Kidney (tissue), 14 donors: Measurements from ENCODE around the gene TOX3. TPM values are rescaled to one million over a fixed set of nuclear protein-coding genes. Genes with fewer than 3 reads are reported as not detected.

ENCODE experiments used
- DNase-seq, 5 donors: peaks; one replicate each; pipeline ENCODE4 v3.0.0-alpha.2; 2013 to 2020
- FAIRE-seq: peaks from 2 replicates; lab custom pipeline; 2012; peaks lifted over from hg19 to GRCh38; lab: Jason Lieb, UNC
- H3K27ac ChIP-seq, 2 donors: one replicate each; pipeline ENCODE4 v1.7.0; 2013; ENCODE audit warnings: low read depth in 2 of 2, low read length in 2 of 2, inconsistent platforms in 1 of 2
- H3K27me3 ChIP-seq: one replicate; pipeline ENCODE4 v1.7.1; 2013; ENCODE audit warnings: low read length, inconsistent platforms; ENCODE audit not compliant: control insufficient read depth, insufficient read depth
- H3K36me3 ChIP-seq, 3 donors: one replicate each; pipeline versions ENCODE4 v1.7.0 to v1.7.1; 2013; ENCODE audit warnings: low read length in 3 of 3, control low read depth in 1 of 3, inconsistent platforms in 1 of 3; ENCODE audit not compliant: insufficient read depth in 3 of 3, control insufficient read depth in 2 of 3
- H3K4me1 ChIP-seq, 3 donors: one replicate each; pipeline versions ENCODE4 v1.7.0 to v1.7.1; 2013; ENCODE audit warnings: low read length in 3 of 3, inconsistent platforms in 1 of 3, low read depth in 1 of 3; ENCODE audit not compliant: control insufficient read depth in 2 of 3, insufficient read depth in 2 of 3
- H3K4me3 ChIP-seq, 3 donors: one replicate each; pipeline versions ENCODE4 v1.7.0 to v1.8.1; 2013; ENCODE audit warnings: low read length in 3 of 3, control low read depth in 1 of 3, inconsistent platforms in 1 of 3
- H3K9ac ChIP-seq, 3 donors: one replicate each; pipeline versions ENCODE4 v1.7.0 to v1.7.1; 2013; ENCODE audit warnings: low read length in 3 of 3, control low read depth in 1 of 3, inconsistent platforms in 1 of 3
- H3K9me3 ChIP-seq, 3 donors: one replicate each; pipeline versions ENCODE4 v1.7.0 to v1.7.1; 2013; ENCODE audit warnings: low read length in 3 of 3, control low read depth in 1 of 3, inconsistent platforms in 1 of 3; ENCODE audit not compliant: control insufficient read depth in 2 of 3, insufficient read depth in 1 of 3
- CTCF ChIP-seq: IDR thresholded peaks from 3 replicates; pipeline ENCODE4 v1.5.1; 2012; ENCODE audit warnings: mild to moderate bottlenecking, moderate library complexity, borderline replicate concordance; ENCODE audit not compliant: insufficient read depth; ENCODE audit errors: extremely low read depth
- intact Hi-C: fragments of 100-400 bp; cut with DNase I; formaldehyde crosslinking; loops from one replicate; pipeline ENCODE4 v1.11.1; 2022
- polyA plus RNA-seq: library from polyadenylated mRNA; stranded (reverse); fragments of 350-450 nt; fragmentation: Illumina TruSeq; extraction: RNeasy Lipid Tissue Mini Kit (QIAGEN cat#74804); gene quantifications from one replicate; pipeline ENCODE4 v1.2.3, GENCODE V29; 2014; ENCODE audit warnings: low read depth, low replicate concordance; ENCODE audit not compliant: insufficient read depth
- total RNA-seq: library from RNA; stranded (reverse); fragmentation: NEBNext Ultra II Directional; extraction: Animal tissue kit (Norgen Biotek cat#: 25700); gene quantifications from one replicate; pipeline ENCODE4 v1.2.1, GENCODE V29; 2021
- donor health status: control.
- donor health status: control.
- donor health status: control.
- donor health status: control.
- donor health status: control.
- donor health status: DM: yes; HTN: yes; CAD: no.
- donor health status: Normal renal cell carcinoma (clear cell type).

TOX3 gene
- total and polyA plus RNA-seq, 2 donors from 2014 or later, result 8.7 to 16.2 TPM

- no peak for FAIRE-seq
- Histone ChIP-seq H3K4me3 (no peak overlapping the region), H3K9ac (no peak overlapping the region), H3K9me3 (no peaks in the 10 kb centered on the region), H3K27me3 (no peaks in the 10 kb centered on the region), H3K36me3 (no peaks in the 10 kb centered on the region), H3K27ac (no peak overlapping the region), H3K4me1 (no peaks in the 10 kb centered on the region)
- TF ChIP-seq CTCF, result no peak
- no peak for DNase-seq
- intact Hi-C loops, result no loop called here
These were observed 44.5 kb upstream of the TOX3 start for GRCh38 chr16:52591471-52591870.

- Histone ChIP-seq H3K36me3 (no peaks in the 10 kb centered on the region), H3K4me3 (no peak overlapping the region), H3K9me3 (no peaks in the 10 kb centered on the region), H3K27ac (no peak overlapping the region), H3K9ac (no peak overlapping the region), H3K4me1 (no peaks in the 10 kb centered on the region), H3K27me3 (no peaks in the 10 kb centered on the region)
- no peak for FAIRE-seq
- TF ChIP-seq CTCF, result no peak
- no peak for DNase-seq
- intact Hi-C loops, result no loop called here
These were observed 39.2 kb upstream of the TOX3 start for GRCh38 chr16:52586159-52586558.

DNA sequence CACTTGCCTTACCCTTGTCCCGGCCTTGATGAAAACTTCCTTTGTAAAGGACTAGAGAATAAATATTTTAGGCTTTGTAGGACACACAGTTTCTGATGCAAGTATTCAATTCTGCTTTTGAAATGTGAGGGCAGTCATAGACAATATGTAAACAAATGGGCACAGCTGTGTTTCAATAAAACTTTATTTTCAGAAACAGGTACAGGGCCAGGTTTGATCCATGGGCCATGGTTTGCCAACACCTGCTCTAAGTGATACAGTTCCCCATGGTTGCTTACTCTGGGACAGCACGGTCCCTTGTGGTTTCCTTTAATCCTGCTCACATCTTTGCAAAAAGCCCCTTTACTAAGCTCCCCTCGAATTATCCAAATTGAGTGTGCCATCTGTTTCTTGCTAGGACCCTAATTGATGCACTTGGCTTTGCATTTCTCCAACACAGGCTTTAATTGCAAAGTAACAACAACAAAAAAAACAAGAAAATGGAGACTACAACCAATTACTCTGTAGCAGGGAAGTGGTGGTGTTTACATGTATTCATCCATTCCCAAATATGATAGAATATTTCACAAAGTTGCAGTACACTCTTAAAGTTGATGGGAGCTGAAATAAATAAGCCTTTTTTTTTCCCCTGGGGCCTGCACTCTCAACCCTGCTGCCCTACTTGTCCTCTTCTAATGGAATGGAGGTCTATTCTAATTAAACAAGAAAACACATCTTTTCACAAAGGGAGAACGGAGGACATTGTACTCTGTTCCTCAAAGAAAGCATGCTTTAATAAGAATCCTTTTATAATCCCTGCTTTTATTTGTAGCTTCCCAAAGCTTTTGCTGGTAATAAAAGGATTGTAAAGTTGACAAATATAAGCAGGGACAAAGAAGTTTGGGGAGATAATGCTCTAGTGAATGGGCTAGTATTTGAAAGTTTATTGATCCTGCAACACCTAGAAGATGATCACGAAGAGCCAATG lies 37.7 kb upstream of the TOX3 start:
- Histone ChIP-seq H3K4me1 (no peaks in the 10 kb centered on the region), H3K27ac (no peak overlapping the region), H3K27me3 (no peaks in the 10 kb centered on the region), H3K4me3 (no peak overlapping the region), H3K9ac (no peak overlapping the region), H3K9me3 (no peaks in the 10 kb centered on the region), H3K36me3 (no peaks in the 10 kb centered on the region)
- no peak for FAIRE-seq
- no peak for TF ChIP-seq CTCF
- intact Hi-C loops, result no loop called here
- no peak for DNase-seq
